Left hindlimb (tissue), 1 donor: Measurements from ENCODE around the gene SOCS6.
"Not testable (repeated sequence)": the region's sequence is repeated elsewhere in the genome, so short reads cannot be mapped to it uniquely, and the experiment has no call there.

ENCODE experiments used
- DNase-seq: peaks from one replicate; pipeline ENCODE4 v3.0.0-alpha.2; 2018

SOCS6 gene

DNA sequence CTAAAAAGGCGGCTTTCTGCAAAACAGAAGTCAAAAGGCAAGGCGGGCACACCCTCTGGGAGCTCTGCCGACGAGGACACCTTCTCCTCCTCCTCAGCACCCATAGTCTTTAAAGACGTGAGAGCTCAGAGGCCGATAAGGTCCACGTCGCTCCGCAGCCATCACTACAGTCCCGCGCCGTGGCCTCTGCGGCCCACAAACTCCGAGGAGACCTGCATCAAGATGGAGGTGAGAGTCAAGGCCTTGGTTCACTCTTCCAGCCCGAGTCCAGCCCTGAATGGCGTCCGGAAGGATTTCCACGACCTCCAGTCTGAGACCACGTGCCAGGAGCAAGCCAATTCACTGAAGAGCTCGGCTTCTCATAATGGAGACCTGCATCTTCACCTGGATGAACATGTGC lies 36.1 kb downstream of the SOCS6 start:
- DNase-seq = no peak

DNA sequence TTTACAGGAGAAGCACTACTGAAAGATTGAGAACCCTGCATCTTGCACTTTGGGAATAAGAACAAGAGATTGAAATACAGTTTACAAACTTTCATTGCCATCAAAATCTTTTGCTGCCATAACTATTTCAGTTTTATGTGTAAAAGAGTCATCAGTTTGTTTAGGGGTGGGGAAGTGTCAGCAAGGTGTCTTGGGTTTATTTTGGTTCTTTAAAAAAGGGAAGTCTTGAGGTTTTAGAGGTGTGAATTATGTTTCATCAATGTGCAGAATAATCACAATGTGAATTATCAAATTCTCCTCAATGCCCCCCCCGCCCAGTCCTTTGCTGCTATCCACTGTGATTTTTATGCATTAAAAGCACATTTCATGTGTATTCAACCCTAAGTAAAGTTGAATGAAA lies 37.4 kb downstream of the SOCS6 start:
- no peak for DNase-seq

DNA sequence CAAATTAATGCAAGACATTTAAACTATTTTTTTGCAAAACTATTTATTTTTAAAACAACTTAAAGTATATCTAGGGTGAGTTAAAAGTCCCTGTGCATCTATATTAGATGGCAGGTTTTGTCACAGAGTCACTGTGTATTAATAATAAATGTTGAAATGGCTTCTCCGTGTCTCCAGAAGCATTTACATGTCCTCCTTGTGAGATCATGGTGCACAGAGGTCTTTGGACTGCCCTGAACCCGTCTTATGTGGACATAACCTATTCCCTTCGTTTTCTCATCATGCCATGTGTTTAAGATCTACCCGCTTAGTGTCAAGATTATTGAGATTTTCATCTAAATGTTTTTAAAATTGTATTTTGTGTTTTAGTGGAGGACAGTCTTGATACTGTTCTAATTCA lies 39.3 kb downstream of the SOCS6 start:
- no peak for DNase-seq

DNA sequence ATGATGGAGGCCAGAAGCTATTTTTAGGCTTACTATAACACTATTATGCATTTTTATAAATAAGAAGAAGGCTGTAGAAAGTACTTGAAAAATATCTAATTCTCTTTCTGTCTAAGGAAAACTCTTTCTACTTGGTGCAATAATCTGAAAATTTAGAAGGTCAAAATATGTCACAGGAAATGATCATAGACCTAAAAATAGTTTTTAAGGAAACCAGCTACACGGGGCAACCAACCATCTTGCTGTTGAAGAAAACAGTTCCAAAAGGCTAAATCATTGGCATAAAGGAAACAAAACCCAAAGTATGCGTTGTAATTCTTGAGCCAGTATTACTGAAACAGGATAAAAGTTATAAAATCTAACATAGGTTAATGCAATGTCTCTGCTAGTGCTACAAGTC lies 40.2 kb downstream of the SOCS6 start:
- DNase-seq = no peak

DNA sequence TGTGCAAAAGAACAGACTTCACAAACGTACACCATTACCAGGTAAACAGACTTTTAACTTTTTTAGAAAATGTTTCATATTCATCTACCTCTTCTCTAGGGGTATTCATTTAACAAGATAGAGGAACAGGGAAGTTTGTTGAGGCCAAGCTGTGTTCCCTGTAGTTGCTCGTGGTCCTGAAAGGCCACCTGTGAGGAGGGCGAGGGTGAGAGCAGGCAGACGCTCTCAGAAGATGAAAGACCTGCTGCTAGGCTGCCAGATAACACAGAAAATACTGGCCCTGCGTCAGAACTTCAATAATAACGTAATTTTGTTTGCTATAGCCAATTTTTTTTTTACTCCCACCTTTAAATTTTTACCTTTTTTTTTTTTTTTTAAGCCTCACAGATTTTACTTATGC lies 42.0 kb downstream of the SOCS6 start:
- no peak for DNase-seq

DNA sequence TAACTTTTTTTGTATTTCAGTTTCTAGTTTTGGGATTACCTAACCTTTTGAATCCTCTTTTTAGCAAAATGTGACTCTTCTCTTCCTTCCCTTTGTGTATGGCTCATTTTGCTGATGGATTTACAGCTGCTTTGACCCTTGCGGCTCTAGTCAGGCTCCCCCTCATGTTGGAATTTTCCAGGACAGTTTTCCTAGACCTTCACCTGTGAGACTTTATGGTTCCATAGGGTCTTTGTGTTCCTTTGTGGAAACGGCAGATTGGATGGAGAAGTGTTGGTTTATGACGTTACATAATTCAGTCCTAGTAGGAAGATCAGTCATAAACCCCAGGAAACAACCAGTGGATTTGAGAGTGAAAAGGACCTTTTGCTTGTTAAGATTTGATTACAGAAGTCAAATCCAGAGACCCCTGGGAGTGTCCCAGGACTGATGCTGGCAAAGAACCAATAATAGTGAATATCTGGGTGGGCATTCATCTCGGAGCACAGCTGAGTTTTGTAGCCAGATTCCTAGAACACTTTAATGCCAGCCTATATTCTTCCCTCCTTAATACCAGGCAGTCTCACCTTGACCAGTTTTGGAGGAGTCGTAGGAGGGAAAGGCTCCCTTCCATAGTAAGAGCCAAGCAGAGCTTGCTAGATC lies 42.7 kb downstream of the SOCS6 start:
- DNase-seq = no peak

DNA sequence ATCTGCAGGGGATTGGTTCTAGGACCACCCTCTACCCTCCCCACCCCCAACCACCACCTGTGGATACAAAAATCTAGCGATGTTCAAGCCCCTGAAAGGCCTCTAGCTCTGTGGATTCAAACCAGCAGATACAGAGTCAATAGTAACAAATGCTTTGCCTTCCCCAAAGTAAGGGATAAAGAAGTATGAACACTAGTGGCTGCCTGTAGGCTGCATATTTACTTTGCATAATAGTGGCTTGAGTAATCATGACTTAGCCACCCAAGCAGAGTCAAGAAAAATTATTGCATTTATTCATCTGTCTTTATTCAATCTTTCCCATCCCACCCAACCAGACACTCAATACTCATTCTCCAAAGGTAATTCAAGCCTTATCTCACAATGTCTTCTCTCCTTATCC lies 43.8 kb downstream of the SOCS6 start:
- no peak for DNase-seq

DNA sequence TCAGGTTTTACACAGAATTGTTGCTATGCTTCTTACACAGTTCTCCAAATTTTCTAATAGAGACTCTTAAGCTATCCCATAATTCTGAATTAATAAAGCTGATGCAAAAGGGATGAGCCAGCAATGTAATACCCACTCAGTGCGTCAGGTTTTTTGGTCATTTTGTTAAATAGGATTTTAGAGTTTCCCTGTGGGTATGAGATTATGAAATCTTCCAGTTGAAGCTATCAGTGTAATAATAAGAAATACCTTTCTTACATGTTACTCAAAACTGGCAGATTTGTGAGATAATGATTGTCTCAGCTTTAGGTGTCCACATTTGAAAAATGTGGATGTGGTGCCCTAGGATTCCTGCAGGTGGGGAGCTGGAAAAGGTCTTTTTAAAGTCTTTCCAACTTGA lies 44.5 kb downstream of the SOCS6 start:
- DNase-seq = no peak

DNA sequence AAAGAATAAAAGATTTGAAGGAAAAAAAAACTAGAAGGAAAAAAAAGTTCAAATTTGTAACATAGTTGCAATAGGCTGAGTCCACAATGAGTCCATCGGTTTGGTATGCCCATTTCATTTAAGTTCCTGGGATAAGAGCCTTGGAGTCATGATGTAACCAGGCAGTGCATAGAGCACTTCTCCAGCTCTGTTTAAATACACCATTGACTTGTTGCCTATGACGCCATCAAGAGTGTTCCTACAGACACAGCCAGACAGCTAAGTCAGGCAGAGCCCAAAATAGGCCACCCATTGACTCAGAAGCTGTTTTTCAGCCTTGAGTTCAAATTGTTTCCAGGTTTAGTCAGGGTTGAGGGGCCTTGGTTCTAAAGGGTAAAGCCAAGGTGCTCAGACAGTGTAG lies 44.9 kb downstream of the SOCS6 start:
- no peak for DNase-seq

DNA sequence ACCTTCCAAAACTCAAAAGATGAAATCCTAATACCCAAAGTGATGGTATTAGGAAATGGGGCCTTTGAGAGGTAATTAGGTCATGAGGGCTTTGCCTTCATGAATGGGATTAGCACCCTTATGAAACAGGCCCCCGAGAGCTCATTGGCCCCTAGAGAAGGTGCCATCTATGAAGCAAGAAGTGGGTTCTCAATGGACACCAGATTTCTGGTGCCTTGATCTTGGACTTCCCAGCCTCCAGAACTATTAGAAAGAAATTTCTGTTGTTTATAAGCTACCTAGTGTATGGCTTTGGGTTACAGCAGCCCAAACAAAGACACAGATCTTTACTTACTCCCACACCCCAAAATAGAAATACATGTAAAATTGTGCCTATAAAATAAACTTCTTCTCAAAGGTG lies 45.4 kb downstream of the SOCS6 start:
- no peak for DNase-seq

DNA sequence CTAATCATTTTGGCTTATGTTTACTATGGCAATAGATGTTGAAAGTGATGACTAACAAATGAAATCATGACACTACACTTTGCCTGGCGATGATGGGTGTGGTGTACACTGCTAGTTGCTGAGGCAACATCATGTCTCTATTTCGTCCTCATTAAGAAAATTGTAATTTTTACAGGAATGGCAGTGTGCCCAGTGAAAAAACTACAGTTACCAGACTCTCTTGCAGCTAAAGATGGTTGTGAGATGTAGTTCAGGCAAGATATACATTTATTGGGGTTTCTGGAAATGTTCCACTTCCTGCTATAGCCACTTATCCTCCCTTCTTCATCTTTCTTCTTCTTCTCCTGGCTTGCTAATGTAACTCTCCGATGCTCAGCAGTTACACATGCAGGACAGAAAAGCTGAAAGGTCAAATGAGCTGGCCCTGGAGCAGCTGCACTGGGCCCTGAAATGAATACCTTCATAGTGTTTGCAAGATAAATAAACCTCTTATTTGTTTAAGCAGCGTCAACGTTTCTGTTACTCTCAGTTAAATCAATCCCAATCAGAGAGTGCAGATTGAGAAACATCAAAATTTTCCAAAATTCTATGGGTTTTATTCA lies 46.0 kb downstream of the SOCS6 start:
- no peak for DNase-seq

DNA sequence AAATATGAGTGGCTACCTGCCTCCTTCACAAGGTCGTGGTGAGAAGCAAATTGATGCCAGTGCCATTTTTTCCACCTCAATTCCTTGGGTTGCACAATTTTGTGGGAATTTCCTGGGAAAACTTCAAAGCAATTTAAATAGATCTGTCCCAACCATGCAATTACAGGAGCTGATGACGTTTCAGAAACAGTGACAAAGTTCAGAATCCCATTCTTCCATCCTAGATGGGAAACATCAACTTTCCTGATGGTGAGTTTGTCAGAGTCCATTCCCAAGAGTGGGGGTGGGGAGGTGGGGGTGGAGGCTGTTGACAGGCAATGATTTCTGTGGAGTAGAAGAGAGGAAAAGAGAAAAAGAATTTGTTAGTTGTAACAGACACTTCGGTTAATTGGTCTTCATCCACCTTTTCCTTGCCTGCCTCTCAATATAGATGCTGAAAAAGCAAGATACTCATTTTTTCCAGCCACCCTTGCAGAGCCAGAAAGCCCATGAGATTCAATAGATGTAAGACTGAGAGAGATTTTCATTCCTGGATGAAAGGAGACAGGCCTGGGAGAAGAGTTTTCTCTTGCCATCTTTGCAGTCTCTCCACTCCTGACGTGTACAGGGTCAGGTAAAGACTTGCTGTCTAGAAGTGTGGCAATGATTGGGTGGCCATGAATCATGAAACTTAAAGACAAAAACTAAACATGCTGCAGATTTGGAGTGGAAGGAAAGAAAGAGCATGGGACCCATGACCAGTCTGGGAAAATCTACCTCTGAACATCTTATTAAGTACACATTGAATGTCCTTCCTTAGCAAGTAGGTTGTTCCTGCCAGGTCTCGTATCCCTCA lies 47.3 kb downstream of the SOCS6 start:
- DNase-seq = no peak

DNA sequence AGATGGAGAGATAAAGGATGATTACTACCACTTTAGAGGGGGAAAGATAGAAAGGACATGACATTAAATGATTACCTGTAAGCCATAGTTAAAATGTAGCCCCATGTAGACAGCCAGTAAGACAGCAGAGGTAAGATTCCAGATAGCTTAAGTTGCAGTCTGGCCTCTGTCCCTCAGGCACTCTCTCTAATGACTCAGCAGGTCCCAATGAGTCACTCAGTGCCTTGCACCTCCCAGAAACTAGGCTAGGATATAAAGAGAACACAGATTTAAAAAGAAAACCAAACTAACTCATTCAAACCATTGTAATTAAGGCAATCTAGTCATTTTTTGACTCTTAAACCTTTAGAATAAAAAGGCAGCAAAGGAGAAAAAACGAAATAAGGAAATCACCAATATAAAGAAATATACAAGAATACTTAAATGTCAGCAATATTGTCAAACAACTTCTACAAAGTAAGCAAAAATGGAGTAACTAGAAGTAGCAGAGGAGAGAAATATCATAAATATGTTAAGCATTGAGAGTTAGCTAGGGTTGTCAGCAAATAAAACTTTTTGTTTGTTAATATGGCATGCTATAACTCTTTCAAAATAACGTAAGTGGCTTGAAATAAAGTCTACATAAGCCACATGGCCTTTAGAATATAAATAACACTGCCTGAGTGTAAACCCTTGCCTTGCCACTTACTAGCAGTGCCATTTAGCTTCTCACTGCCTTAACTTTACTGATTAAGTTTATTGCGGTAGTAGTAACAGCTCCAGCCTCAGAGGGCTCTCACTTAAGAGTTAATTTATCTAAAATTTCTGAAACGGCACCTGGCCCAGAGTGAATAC lies 48.5 kb downstream of the SOCS6 start:
- DNase-seq = no peak

DNA sequence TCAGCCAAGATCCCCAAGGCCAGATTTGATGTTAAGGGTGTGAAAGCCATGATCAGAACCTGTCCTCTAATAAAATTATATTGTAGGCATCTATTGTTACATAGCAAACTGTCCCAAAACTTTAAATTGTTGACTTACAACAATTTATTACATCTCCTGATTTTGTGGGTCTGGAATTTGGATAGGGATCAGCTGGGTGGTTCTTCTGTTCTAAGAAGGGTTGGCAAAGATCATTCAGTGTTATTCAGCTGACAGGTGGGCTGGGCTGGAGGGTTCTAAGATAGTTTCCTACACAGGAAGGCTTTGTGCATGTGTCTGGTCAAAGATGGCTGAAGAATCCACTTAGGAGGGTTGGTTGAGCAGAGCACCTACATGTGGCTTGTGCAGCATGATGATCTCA lies 50.0 kb downstream of the SOCS6 start:
- DNase-seq = no peak

DNA sequence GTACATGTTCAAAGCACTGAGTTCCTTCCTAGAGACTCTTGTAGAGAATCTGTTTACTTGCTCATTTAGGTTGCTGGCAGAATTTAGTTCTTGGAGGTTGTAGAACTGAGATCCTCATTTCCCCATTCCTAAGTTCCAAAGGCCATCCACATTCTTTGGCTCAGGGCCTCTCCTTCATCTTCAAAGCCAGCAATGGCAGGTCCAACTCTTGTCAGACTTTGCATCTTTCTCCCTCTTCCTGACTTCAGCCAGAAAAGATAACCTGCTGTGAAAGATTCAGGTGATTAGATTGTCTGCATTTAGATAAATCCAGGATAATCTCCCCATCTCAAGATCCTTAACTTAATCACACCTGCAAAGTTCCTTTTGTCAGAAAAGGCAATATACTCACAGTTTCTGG lies 51.1 kb downstream of the SOCS6 start:
- no peak for DNase-seq

DNA sequence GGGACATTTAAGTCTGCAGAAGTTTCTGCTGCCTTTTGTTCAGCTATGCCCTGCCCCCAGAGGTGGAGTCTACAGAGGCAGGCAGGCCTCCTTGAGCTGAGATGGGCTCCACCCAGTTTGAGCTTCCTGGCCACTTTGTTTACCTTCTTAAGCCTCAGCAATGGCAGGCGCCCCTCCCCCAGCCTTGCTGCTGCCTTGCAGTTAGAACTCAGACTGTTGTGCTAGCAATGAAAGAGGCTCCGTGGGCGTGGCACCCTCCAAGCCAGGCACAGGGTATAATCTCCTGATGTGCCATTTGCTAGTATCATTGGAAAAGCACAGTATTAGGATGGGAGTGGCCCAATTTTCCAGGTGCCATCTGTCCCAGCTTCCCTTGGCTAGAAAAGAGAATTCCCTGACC lies 59.6 kb downstream of the SOCS6 start:
- not testable (repeated sequence) for DNase-seq

DNA sequence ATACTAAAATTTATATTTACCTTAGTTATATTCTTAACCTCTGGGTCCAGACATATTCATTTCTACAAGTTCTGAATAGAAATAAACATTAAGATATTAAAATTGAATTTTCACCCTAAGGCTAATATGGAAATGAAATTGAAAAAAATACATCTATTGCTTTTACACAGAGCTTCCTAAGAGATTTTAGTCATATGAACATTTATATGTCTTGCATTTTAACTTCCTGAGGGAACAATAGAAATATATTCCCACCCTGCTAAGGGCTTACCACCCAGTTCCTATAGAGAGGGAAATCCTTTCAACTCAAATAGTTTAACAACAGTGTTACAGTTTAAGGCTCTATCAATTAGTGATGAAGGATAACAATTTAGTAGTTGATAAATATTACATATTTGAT lies 60.5 kb downstream of the SOCS6 start:
- DNase-seq = no peak

DNA sequence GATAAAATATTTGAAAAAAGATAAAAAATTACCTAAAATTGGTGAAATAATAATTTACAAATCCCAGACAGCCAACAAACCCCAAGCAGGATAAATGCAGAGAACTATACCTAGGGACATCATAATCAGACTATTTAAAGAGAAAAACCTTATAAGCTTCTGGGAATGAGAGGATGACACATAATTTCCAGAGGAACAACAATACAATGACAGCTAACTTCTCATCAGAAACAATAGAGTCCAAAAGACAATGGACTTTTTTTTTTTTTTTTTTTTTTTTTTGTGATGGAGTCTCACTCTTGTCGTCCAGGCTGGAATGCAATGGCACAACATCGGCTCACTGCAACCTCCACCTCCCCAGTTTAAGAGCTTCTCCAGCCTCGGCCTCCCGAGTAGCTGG lies 65.2 kb downstream of the SOCS6 start:
- no peak for DNase-seq

DNA sequence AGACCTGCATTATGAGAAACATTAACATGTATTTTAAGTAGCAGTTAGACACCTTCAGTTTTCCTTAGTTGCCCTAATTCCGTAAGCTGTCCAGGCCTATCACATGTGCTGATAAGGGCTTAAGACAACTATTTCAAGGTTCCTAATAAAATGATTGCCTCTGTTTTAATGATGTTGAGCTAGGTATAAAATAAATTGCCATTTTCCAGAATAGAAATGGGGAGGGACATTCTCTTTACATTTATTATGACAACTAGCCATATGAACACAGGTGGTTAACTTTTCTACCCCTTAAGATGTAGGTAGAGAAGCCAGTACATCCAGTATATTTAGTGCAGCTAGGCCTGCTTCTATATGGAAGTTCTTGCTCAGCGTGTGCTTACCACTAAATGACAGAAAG lies 65.9 kb downstream of the SOCS6 start:
- DNase-seq = no peak

DNA sequence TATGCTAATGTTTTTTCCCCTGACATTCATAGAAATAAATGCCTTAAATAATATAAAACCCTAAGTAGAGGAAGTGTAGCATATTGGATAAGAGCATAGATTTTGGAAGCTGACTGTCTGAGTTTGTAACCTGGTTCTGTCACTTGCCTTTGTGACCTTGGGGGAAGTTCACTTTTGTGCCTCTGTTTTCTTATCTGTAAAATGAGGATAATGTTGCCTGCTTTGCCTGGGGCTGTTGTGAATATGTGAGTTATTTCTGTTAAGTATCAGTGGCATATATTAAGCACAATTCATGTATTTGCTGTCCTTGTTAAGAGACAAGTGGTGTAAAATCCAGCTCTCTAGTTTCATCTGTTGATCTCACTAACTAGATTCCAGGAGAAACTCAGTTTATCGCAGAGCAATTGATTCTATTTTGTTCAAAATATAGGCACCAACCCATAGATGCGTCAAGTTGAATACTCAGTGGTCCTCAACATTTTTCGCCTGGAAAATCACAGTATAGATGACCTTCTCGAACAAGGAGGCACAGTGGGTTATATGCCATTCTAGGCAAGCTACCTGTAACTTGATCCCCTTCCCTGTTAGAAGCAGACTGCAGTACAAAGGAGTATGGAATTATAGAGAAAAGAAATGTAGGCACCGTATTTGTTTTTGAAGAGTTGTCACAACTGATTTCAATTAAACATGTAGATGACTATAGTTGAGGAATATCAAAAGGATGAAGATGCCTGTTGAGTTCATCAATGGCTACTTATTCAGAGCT lies 67.0 kb downstream of the SOCS6 start:
- no peak for DNase-seq

DNA sequence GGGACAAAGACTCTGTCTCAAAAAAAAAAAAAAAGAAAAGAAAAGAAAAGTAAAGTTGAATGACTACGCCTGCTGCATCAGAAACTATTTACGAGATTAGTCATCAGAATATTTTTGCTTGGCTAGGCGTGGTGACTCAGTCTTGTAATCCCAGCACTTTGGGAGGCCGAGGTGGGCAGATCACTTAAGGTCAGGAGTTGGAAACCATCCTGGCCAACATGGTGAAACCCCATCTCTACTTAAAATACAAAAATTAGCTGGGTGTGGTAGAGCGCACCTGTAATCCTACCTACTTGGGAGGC lies 69.2 kb downstream of the SOCS6 start:
- not testable (repeated sequence) for DNase-seq

DNA sequence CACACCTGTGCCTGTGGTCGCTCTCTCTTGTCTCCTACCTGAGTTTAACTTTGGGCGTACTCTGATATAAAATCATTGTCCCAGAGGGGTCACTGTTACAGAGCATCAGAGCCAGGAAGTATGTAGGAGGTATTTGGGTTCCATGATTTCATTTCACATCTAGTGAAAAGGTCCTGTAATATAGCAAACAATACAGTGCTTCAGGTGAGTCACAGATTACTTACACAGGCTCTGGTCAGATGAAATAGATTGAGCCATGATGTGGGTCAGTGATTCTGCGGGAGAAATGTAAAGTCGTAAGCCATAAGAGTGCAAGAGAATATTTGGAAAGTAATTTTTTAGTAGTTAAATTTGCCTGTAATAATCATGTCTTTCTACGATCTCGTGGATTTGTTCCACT lies 70.2 kb downstream of the SOCS6 start:
- DNase-seq = no peak

DNA sequence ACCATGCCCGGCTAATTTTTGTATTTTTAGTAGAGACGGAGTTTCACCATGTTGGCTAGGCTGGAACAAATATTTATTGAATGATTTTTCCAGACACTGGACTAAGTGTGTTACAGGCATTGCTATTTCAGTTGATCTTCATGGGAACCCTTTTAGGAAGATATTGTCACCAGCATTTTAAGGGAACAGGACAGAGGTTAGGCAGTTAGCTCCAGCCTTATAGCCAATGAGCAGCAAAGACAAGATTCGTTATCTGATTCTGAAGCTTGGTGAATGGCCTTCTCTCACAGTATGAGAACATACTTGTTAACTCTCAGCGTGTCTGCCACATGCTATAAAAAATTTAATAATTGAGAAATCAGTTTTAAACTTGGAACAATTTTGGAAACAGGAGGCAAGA lies 73.4 kb downstream of the SOCS6 start:
- no peak for DNase-seq
